Right lobe of liver (tissue), 6 donors: Measurements from ENCODE around the gene CA9. TPM values are rescaled to one million over a fixed set of nuclear protein-coding genes. Genes with fewer than 3 reads are reported as not detected.
A peak's percentile ranks its signal among the peaks of the same experiment; 100 is the strongest.

Source experiments
- ATAC-seq, 4 donors: fragments of 200-7000 bp; cut with Tn5 transposase; one replicate each; pipeline ENCODE4 v1.9.1; 2020; ENCODE audit warnings: mild to moderate bottlenecking in 4 of 4, moderate library complexity in 4 of 4
- DNase-seq, 3 donors: peaks; one replicate each; pipeline ENCODE4 v3.0.0-alpha.2; 2020
- H3K27ac ChIP-seq, 3 donors: fragments of 200-600 bp; one replicate each; pipeline ENCODE4 v1.8.0; 2022
- H3K27me3 ChIP-seq, 2 donors: fragments of 200-600 bp; one replicate each; pipeline ENCODE4 v1.8.0; 2022
- H3K36me3 ChIP-seq, 4 donors: fragments of 200-600 bp; sonication (generic) in 1 of 4; one replicate each; pipeline versions ENCODE4 v1.5.1 to v1.8.0; 2017 to 2022; ENCODE audit warnings: control low read depth in 1 of 4
- H3K4me1 ChIP-seq, 4 donors: fragments of 200-600 bp; sonication (generic) in 1 of 4; one replicate each; pipeline versions ENCODE4 v1.5.1 to v1.8.0; 2017 to 2022; ENCODE audit warnings: control low read depth in 1 of 4
- H3K4me3 ChIP-seq, 3 donors: fragments of 200-600 bp; one replicate each; pipeline ENCODE4 v1.8.0; 2022
- H3K9me3 ChIP-seq, 4 donors: fragments of 200-600 bp; sonication (generic) in 1 of 4; one replicate each; pipeline versions ENCODE4 v1.5.1 to v1.8.0; 2017 to 2022; ENCODE audit warnings: control low read depth in 1 of 4
- POLR2A ChIP-seq: fragments of 450-650 bp; IDR thresholded peaks from one replicate; pipeline ENCODE4 v1.6.1; 2017; ENCODE audit warnings: antibody characterized with exemption, mild to moderate bottlenecking
- WGBS: methylation state at CpG from one replicate; pipeline ENCODE4 v1.1.6; 2018; ENCODE audit warnings: low coverage, low lambda C conversion rate; ENCODE audit not compliant: insufficient coverage; ENCODE audit errors: missing lambda C conversion rate; 5-methylcytosine and 5-hydroxymethylcytosine counted together
- intact Hi-C, 2 donors: fragments of 100-400 bp; cut with DNase I; formaldehyde crosslinking; loops; one replicate each; pipeline versions ENCODE4 v1.11.2 to v1.14.1; 2022
- total RNA-seq, 6 experiments: library from RNA; depleted of rRNA in 2 of 6; stranded (reverse); fragments of >200 nt in 2 of 6; fragmentation: NEBNext Ultra II Directional in 3 of 6; extraction: Animal tissue kit (Norgen Biotek cat#: 25700) in 3 of 6; gene quantifications; one replicate each; pipeline versions ENCODE4 v1.1.0 to v1.2.4, GENCODE V29; 2016 to 2023
- TF ChIP-seq, protein P1 (sequence below), 4 donors: fragments of 200-600 bp in 3 of 4; fragments of 450-650 bp in 1 of 4; IDR thresholded peaks; one replicate each; pipeline versions ENCODE4 v1.5.1 to v1.8.0; 2016 to 2022; ENCODE audit warnings: antibody characterized with exemption in 4 of 4, mild to moderate bottlenecking in 2 of 4
- donor health status: DM: no; HTN: yes; CAD: no.
- donor health status: DM: no; HTN: no; CAD: no.
- donor health status: DM: no; HTN: no; CAD: no.
- donor health status: DM: no; HTN: yes; CAD: no.
- donor health status: DM: no; HTN: yes; CAD: no.

CA9 gene
- total RNA-seq, 6 experiments from 2014 or later, result 0.64 to 1.6 (median 0.93) TPM; not detected in 1

DNA sequence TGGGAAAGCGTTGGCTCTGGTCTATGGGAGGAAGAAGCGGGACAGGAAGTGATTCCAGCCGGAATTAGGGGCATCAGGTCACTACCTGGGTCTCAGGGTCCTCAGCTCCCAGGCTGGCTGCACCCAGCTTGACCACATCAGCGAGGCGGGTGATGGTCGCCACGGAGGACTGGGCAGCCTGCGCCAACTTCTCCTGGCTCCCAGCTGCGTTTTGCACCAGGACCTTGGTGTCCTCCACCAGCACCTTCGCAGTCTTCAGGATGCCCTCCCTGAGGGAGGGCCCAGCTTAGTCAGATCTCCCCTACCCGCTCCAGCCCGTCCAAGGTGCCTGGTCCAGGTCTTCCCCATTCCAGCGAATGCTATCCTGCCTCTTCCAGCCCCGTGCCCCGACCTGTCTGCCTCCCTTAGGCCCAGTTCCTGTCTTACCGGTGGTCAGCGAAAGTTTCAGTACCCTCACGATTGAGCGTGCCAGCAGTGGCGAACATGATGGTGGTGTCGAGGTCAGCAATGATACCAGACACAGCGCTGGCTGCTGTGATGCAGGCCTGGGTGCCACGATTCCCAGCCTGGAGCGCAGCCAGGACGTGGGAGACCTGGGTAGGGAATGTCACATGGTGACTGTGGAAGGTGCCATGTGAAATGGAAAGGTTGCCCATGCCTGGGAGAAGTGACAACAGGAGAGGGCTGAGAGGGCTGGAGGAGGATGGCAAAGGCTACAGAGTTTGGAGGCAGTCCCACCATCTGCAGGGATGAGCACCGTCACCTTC is 30.4 kb downstream of the CA9 start:
- no peak for DNase-seq
- Histone ChIP-seq H3K4me1 (no peaks in the 10 kb centered on the region), H3K27me3 (no peaks in the 10 kb centered on the region), H3K27ac (no peak overlapping the region), H3K4me3 (no peak overlapping the region), H3K9me3 (no peaks in the 10 kb centered on the region), H3K36me3 (peaks cover 60 to 100% (median 82%) of the 10 kb centered on the region in 4 donors)
- intact Hi-C loops, result no loop called here
- ATAC-seq, result peak in 1 of 4 donors; percentile 12
- TF ChIP-seq, protein P1, sequence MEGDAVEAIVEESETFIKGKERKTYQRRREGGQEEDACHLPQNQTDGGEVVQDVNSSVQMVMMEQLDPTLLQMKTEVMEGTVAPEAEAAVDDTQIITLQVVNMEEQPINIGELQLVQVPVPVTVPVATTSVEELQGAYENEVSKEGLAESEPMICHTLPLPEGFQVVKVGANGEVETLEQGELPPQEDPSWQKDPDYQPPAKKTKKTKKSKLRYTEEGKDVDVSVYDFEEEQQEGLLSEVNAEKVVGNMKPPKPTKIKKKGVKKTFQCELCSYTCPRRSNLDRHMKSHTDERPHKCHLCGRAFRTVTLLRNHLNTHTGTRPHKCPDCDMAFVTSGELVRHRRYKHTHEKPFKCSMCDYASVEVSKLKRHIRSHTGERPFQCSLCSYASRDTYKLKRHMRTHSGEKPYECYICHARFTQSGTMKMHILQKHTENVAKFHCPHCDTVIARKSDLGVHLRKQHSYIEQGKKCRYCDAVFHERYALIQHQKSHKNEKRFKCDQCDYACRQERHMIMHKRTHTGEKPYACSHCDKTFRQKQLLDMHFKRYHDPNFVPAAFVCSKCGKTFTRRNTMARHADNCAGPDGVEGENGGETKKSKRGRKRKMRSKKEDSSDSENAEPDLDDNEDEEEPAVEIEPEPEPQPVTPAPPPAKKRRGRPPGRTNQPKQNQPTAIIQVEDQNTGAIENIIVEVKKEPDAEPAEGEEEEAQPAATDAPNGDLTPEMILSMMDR (IDR thresholded peaks at IDR 0.05), result no peak
- TF ChIP-seq POLR2A, result no peak
- 94% methylated on average over 11 of the region's 26 CpGs for WGBS

DNA sequence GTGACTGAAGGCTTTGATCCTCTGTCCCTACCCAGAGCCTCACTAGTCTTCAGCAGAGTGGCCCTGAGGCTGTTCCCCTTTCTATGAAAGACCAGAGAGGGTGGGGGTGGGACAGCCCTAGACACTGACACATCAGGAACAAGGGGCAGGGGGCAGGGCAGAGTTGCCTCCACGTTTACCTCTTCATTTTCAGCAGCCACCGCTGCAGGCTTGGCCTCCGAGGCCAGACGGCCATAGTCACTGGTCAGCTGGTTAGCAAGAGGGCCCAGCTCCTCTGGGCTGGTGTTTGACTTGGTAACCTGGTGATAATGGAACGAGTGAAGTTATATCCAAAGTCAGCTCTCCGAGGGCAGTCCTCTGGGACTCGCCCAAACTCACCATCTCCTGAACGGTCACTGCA is 31.6 kb downstream of the CA9 start:
- ATAC-seq, result peak in 1 of 4 donors; percentile 8
- DNase-seq, result no peak
- Histone ChIP-seq H3K27ac (no peak overlapping the region), H3K9me3 (no peaks in the 10 kb centered on the region), H3K4me1 (no peaks in the 10 kb centered on the region), H3K36me3 (peaks cover 55 to 98% (median 75%) of the 10 kb centered on the region in 4 donors), H3K27me3 (no peaks in the 10 kb centered on the region), H3K4me3 (no peak overlapping the region)
- intact Hi-C loops, result no loop called here
- TF ChIP-seq POLR2A, result no peak
- TF ChIP-seq, protein P1 (IDR thresholded peaks at IDR 0.05), result no peak
- no CpG with 5 or more reads among the region's 8 CpGs for WGBS

DNA sequence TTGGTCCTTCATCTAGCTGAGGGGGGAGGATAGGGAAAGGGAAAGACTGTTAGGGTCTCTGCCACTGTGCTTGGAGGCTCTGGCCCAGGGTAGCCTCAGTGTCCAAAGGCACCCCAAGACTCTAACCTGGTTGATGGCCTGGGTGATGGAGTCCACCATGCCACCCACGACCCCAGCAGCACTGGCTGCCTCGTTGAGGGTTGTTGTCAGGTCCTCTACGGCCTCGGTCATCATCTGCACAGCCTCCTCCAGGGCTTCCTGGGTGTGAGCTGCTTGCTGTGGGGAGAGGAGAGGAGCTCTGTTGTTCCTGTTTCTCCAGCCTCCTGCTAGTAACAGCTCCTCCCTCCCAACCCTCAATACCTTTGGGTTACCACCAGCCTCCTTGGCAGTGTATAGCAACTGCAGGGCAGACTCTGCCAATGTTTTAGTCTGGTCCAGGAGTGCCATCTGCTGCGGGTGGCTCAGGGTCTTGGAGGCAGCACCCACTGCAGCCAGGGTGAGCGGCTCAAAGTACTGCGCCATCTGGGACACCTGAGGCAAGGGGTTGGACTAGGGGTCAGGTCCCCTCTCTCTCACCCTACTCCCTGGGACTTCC is 32.2 kb downstream of the CA9 start:
- WGBS, result no CpG with 5 or more reads among the region's 7 CpGs
- TF ChIP-seq, protein P1 (IDR thresholded peaks at IDR 0.05), result no peak
- no peak for TF ChIP-seq POLR2A
- Histone ChIP-seq H3K27ac (no peak overlapping the region), H3K27me3 (no peaks in the 10 kb centered on the region), H3K36me3 (peaks cover 52 to 98% (median 75%) of the 10 kb centered on the region in 4 donors), H3K4me1 (no peaks in the 10 kb centered on the region), H3K4me3 (no peak overlapping the region), H3K9me3 (no peaks in the 10 kb centered on the region)
- no peak for DNase-seq
- ATAC-seq, result no peak
- intact Hi-C loops, result no loop called here

DNA sequence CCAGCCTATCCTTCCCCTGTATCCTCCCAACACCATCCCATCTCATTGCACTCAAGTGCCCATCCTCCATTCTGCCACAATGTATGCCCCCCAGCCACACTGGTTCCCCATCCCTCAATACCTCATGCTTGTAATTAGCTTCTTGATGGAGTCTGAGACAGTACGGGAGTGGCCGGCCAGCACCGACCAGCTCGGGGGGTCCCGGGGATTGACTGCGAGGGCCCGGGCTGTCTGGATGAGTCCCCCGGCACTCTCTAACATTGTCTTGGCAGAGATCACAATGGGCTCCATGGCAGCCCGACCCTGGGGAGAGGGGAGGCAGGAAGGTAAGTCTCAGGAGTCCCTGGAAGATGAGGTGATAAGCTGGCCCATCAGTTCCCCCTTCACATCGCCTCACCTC is 33.2 kb downstream of the CA9 start:
- H3K27me3 ChIP-seq, result no peaks in the 10 kb centered on the region
- intact Hi-C loops, result no loop called here

More for the DNA sequence above, 33.2 kb downstream of the CA9 start:
- no peak overlapping the region for H3K4me3 ChIP-seq
- DNase-seq (no peak), ATAC-seq (no peak)
- peaks cover 49 to 98% (median 73%) of the 10 kb centered on the region in 4 donors for H3K36me3 ChIP-seq
- TF ChIP-seq, protein P1 (IDR thresholded peaks at IDR 0.05), result no peak
- TF ChIP-seq POLR2A, result no peak
- WGBS, result 83% methylated on average over 3 of the region's 10 CpGs
- no peaks in the 10 kb centered on the region for H3K4me1 ChIP-seq
- H3K27ac ChIP-seq, result no peak overlapping the region
- H3K9me3 ChIP-seq, result no peaks in the 10 kb centered on the region
